ENCODE data around the gene HTR7.
"Not testable (repeated sequence)": the region's sequence is repeated elsewhere in the genome, so short reads cannot be mapped to it uniquely, and the experiment has no call there.

The HTR7 gene

DNA sequence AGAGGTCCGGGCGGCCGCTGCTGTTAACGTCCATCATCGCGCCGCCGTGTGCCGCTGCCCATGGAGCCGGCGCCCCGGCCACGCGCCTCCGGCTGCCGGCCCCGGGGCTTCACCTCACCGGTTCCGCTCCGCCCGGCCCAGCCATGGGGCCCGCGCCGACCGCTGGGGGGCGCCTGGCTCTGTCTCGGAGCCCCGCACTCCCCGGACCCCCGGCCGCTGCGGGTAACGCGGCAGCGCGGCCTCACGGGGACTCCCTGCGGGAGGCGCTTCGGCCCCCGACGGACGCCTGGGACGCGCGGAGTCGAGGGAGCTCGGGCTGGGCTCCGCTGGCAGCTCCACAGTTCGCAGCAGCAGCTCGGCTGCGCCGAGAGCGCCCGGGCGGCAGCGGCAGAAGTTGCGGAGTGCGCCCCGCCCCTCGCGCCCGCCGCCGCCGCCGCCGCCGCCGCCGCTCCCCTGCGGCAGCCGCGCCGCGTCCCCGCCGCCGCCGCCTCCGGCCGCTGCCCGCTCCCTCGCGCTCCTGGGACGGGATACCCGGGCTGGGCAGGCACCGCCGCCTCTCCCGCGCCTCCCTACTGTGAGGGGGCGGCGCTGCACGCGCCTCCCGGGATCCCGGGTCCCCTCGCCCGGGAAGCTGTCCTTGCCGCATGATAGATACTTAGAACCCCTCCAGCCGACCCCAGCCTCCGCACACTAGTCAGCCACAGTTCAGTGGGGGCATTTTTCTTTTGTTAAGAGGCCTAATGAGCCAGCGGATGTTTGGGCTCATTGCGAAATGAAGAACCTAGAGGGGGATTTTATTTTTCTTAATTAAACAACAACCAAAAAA is at the start of gene HTR7:
HTR7 (minus strand) TSS at position 405 of the 826 bp plus-strand sequence; CDS start at position 37, 368 bp downstream.
- peak; percentile 46 for DNase-seq

DNA sequence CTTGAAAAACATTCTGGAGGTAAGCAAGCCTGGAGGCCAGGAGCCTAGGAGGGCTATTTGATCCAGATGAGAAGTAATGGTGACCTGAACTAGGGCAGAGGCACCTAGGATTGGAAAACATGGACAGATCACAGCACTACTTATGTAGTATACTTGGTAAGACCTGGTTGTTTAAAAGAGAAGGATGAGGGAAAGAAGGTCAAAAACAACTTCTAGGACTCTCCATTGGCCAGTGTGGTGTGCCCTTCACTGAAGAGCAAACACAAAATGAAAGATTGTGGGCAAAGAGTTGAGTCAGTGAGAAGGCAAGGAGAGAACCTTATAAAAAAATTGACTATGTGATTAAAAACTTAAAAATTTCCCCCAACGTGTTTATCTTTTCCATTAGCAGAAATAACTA is 48.8 kb upstream of the HTR7 start:
- no peak for DNase-seq

DNA sequence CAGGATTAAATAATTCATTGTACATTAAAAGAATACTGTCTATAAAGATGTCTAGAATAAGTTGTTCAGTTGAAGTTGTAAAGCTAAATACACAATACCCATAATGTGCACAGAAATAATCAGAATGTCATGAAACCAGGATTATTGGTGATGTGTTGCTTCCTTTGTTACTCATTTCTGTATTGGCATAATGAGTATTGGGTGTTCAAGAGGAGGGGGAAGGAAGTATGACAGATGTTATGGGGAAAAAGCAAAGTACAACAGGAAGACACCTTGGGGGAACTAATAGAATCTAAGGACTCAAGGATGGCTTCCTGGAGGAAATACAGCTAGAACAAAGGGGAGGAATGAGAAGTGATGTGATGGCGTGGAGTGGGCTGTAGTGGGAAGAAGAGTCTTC is 48.1 kb upstream of the HTR7 start:
- no peak for DNase-seq

DNA sequence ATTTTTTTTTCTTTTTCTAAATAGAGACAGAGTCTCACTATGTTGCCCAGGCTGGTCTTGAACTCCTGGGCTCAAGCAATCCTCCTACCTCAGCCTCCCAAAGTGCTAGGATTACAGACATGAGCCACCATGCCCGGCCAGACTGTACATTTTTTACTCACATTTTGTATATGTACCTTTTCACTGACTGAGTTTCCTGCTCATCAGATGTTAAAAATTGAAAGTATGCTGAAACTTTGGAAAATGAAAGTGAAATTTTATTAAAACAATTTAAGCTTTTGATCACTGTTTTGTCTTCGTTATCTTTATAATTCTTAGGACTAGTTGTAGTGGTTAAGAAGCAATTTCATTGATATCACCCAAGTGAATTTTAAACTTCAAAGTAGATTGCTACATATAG is 39.1 kb upstream of the HTR7 start:
- DNase-seq = not testable (repeated sequence)

DNA sequence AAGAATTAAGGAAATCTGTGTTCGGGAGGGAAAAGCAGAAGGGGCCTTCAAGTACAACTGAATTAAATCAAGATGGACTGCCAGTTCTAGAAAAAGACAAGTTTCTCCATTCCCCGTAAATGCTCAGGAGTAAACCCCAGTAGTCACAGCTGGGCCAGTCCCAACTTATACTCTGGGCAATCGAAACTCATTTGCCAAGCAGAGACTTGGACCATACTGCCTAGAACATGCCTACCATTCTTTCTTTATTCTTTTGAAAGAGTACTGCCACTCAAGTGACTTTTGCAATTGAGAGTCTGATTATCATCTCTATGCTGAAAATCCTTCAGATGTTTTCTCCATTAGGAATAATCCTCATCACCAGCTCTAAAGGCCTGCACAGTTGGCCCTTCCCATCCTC is 35.4 kb upstream of the HTR7 start:
- no peak for DNase-seq

DNA sequence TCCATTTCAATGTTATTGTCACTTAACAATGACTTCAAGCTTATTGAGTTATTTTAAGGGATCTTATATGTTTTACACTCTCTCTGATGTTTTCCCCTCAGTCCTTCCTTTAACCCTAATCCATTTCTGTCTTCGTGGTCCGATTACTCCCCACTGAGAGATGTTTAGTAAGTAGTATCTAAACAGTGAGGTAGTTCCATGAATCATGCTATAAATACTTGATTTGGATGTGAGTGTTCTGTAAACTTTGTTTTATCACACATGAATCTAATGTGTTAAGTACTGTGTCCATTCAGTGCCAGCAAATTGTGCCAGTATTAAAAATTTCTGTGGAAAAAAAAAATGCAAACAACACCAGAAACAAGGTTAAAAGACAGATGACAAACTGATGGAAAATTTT is 32.5 kb upstream of the HTR7 start:
- no peak for DNase-seq

DNA sequence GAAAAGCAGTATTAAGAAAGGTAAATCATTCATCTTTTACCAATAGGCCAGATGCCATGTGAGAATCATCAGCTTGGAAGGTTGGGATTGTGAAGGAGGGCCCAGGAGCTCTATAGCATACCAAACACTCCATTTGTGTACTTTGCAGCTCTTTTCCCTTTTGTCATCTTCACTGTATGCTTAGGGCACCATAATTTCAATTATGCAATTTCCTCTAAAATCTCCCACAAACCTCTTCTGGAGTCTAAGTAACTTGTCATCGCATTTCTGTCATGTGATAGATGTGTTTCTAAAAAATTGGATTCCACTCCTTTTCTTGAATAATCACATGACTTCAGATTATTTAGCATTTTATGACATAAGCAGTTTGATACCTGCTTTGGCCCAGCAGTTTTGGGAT is 31.8 kb upstream of the HTR7 start:
- DNase-seq = peak; percentile 12

DNA sequence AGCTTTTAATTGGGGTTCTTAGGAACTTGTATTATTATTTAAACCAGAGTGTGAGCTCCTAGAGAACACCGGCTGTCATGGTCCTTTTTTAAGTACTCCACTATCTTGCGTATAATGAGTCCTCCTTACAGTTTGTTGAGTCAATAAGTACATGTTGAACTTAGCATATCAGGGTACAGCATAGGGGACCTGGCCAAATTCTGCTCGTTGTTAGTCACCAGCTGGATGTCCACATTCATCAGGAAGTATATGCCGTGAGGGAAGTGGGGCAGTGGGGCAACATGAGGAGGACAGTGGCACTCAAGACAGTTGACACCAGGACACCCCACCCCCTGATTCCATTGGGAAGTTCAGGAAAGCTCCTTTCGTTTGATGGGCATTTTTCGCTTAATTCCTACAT is 30.5 kb upstream of the HTR7 start:
- DNase-seq = no peak

DNA sequence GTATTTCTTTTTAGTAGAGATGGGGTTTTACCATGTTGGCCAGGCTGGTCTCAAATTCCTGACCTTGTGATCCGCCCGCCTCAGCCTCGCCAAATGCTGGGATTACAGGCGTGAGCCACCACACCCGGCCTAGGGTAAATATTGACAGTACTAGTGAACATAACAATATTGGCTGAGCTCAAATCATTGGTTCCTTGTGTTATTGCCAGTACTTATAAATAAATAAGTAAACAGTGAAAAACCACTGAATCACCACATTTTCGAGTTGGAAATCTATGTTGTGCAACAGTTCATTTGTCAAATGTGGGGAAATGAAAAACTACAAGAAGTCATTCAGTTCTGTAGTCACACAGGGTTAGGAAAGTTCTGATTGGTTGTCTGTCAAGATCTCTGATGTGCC is 29.7 kb upstream of the HTR7 start:
- no peak for DNase-seq

DNA sequence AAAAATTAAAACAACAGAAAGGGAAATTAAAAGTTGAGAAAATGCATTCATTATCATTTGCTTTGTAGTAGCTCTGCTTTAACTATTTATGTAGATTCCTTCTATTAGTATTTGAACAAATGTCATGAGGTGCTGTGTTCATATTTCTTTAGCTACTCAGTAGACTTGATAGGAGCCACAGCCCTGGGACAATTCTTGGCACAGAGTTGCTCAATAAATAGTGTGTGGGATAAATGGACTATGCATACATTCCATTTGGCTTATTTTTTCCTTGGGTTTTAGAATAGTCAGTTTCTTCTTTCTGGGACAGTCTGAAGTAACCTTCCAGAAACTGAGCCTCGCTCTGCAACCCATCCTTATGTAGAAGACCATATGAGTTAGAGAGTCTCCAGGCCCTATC is 27.3 kb upstream of the HTR7 start:
- DNase-seq = no peak

DNA sequence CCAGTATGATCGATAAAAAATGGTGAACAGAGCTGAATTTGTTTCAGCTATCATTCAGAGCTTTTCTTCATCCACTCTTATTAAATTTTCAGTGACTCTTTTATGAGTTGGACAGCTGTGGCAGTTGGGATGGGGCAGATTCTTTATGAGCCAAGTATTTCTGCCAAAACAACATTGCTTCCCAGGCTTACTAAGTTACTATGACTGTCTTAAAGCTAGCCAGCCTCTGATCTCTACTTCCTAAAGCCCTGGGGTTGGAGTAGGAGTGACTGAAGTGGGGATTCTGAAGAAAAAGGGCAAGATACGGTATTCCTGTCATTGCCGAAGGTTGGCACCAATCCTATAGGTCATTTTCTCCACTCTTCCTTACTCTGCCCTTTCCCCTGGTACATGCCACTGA is 26.6 kb upstream of the HTR7 start:
- DNase-seq = no peak

DNA sequence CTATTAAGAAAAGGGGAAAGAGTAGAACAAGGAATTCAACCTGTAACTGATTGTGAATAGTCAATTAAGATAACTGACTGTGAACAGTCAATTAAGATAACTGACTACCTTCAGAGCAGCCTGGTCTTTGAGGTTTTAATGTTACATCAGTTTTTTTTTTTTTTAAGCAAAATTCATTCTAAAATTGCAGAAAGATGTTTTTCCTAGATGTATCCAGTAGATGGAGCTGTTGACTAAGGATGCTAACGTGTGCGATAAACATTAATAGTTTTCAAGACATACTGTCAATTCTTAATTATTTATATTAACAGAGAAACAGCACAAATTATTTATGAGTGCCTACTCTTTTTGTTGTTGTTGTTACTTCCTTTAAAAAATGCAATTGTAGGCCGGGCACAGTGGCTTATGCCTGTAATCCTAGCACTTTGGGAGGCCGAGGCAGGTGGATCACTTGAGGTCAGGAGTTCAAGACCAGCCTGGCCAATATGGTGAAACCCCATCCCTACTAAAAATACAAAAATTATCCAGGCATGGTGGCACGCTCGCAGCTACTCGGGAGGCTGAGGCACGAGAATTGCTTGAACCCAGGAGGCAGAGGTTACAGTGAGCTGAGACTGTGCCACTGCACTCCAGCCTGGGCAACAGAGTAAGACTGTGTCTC is 22.4 kb upstream of the HTR7 start:
- DNase-seq = peak; percentile 51

DNA sequence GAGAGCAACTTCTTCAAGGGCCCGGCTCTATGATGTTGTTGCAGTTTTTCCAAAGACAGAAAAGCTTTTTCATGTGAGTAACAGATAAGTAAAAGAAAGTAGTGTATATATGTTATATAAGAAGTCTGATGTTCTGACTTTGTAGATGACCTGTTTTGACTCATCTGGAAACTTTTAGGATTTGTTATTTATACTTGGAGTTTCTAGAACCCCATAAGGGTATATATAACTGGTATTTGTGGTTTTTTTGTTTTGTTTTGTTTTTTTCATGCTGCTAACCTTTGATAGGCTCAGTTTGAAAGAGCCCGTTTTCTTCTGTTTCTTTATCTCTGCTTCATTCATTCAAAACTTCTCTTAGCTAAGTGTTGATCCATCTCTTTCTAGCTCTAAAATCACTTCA is 21.2 kb upstream of the HTR7 start:
- DNase-seq = no peak

DNA sequence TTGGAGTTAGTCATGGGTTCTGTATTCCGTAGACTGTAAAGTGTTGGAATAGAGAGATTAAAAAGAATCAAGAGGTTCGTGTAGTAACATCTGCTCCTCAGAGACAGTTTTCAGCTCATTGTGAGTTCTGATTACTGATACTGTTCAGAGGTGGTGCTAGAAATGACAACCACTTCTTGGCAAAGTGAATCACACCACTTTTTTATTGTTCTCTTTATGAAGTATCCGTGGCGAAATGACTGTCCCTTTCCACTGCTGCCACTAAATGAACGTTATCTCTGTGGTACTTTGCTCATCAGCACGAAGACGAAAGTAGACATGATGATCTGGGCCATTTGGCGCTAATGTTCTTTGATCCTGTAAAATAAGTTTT is 14.8 kb upstream of the HTR7 start:
- DNase-seq = no peak

DNA sequence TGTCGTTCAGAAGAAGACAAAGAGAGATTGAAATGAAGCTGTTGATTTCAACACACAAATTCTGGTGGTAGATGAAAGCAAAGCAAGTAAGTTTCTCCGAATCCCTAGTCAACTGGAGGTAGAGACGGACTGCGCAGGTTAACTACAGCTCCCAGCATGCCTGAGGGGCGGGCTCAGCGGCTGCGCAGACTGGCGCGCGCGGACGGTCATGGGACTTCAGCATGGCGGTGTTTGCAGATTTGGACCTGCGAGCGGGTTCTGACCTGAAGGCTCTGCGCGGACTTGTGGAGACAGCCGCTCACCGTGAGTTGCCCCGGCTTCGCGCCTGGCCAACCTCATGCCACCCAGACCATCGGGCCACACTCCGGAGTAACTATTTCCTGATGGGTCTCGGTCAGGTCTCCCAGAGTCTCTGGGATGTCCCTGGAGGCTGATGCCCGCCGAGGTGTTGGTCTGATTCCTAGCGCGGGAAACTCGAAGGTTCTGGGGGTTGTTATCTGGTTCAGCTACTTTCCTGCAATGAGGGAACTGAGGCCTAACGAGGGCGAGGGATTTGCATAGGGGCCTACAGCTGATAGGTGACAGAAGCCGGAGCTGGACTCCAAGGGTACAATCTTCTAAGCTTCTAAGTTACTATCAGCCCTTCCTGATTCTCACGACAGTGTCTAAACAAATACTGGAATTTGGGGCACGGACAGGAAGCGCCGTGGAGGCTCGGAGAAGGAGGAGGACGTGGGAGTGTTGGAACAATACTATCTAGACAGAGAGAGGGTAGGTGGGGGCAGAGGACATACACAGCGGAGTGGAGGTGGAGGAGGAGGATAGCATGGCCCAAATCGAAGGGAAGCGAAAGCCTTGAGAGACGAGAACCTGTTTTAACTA is 14.2 kb upstream of the HTR7 start, which contains the start of gene RPP30:
RPP30 (plus strand) TSS at position 209 of the 882 bp plus-strand sequence; CDS start at position 222, 13 bp downstream.
- peak; percentile 77 for DNase-seq

DNA sequence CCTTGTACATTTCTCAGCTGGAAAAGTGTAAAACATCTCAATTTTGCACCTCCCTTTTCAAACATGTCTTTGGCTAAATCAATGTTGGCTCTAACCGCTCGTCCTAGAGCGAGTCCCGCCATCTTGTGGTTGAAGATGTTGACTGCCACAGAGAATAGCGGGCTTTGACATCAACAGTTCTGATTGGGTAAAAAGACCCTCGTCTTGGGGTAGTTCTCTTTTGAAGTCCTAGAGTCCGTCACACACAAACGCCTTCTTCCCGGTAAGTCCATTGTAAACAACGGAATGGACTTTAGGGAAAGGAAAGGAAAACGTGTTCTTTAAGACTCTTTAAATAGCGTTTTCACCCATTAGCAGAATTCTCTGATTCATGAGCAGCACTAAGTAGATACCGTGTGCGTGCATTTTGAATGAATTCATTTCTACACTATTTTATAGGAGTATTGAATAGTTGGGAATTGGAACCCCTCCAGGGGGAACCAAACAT is 13.5 kb upstream of the HTR7 start:
- peak; percentile 50 for DNase-seq

DNA sequence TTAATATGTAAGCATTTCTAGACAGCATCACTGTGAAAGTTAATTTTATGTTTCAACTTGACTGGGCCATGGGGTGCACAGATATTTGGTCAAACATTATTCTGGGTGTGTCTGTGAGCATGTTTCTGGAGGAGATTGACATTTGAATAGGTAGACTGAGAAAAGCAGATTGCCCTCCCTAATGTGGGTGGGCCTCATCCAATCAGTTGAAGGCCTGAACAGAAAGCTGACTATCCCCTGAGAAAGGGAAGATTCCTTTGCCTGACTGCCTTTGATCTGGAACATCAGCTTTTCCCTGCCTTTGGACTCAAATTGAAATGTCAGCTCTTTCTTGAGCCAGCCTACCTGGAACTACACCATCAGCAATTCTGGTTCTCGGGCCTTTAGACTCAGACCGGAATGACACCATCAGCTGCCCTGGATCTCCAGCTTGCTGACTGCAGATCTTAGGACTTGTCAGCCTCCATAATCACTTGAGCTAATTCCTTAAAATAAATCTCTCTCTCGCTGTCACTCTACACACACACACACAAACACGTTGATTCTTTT is 8.3 kb upstream of the HTR7 start:
- no peak for DNase-seq

DNA sequence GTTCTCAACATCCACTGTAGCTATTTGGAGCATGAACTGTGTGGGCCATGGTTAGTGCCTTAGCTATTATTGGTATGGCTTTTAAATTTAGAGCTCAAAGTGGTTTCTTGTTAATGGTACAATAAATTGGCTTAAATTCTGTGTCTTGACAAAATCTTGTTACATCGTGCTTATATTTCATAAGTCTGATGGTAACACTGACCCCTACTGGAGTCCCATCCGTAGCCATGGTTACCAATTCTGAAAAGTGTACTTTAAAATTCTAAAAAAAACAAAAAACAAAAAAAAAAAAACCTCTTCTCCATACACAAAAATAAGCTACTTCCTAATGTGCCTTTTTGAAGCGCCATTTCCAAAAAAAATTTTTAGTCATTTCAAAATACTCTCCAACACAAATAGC is 7.6 kb upstream of the HTR7 start:
- no peak for DNase-seq

DNA sequence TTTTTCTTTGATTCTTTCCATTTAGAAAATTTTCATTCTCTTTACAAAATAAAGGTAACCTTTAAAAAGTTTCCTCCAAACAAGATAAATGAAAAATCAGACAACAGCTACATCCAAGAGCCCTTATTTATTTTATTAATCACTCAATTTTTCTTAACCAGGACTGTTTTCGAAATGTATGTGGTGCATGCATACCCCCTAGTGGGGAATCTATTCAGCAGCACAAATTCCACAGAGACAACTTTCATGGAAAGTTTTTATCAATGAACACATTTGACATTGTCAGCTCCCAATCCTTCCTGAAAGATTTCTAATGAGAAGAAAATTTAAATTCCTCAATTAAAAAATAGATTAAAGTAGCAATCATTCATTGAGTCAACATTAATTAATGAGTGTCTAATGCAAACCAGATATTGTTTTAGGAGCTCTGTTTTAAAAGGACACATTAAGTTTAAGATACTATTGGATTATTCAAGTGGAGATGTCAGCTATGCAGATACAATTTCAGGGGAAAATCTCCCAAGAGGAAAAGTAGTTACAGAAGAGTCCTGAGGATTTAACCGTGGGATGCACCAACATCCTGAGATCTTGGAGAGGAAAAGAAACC is 5.2 kb upstream of the HTR7 start:
- peak; percentile 37 for DNase-seq

DNA sequence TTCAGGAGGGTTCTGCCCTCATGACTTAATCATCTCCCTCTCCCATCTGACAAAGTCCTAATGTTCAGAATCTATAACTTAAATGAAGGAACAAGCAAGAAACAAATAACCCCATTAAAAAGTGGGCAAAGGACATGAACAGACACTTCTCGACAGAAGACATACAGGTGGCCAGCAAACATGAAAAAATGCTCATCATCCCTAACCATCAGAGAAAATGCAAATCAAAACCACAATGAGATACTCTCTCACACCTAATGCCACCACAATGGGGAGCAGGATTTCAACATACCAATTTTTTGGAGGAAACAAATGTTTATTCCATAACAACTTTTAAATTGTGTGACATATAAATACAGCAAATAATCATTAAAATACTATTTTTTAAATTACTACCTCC is 3.0 kb upstream of the HTR7 start:
- DNase-seq = no peak

DNA sequence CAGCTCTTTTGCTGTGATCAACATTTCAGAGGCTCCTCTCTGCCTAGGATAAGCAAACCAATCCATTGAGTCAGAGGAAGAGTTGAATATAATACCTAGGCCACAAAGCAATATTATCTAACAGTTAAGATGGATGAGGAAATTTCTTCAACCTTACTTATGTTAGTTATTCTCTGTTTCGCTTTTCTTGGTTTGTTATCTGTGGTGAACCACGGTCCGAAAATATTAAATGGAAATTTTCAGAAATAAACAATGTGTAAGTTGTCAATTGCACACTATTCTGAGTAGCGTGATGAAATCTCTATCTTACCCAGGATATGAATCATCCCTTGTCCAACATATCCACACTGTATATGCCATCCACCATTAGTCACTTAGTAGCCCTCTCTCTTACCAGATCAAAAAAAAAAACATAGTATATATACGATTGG is 1.5 kb upstream of the HTR7 start:
- DNase-seq = peak; percentile 91

DNA sequence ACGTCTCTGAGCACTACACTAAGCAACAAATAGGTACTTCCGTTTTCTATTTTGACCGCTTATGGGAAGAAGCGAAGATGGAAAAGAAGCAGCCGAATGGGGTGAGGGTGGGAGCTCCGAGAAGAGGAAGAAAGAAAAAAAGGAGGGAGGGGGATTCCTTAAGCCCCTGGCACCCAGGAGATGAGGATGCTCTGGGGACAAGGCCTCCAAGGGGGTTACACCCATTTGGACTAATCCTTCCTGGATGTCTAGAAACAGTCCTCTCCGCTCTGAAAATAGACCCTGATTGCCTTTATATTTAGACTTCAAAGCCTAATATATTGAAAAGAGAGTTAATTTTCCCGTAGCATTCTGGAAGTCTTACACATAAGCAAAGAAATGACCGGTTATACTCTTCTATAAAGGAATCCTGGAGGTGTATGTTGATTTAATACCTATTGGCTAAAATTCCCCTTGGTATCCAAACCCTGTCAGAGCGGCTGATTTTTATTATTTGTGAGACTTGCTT is 676 bp upstream of the HTR7 start:
- peak; percentile 65 for DNase-seq

All from inflammatory macrophage treated with lipopolysaccharide for 4 hours (primary cell).